HL-60 (cell line): ENCODE results near the gene TBC1D30.

Source experiments
- GABPA ChIP-seq: IDR thresholded peaks from 2 replicates; pipeline ENCODE4 v1.6.1; 2012; ENCODE audit warnings: low read depth
- POLR2AphosphoS5 ChIP-seq: IDR thresholded peaks from 2 replicates; pipeline ENCODE4 v1.6.1; 2012; ENCODE audit warnings: low read depth
- TF ChIP-seq, protein P1 (sequence below): IDR thresholded peaks from one replicate; pipeline ENCODE4 v1.5.1; 2011; ENCODE audit warnings: low read length, control low read depth, inconsistent platforms; ENCODE audit not compliant: insufficient read depth

DNA sequence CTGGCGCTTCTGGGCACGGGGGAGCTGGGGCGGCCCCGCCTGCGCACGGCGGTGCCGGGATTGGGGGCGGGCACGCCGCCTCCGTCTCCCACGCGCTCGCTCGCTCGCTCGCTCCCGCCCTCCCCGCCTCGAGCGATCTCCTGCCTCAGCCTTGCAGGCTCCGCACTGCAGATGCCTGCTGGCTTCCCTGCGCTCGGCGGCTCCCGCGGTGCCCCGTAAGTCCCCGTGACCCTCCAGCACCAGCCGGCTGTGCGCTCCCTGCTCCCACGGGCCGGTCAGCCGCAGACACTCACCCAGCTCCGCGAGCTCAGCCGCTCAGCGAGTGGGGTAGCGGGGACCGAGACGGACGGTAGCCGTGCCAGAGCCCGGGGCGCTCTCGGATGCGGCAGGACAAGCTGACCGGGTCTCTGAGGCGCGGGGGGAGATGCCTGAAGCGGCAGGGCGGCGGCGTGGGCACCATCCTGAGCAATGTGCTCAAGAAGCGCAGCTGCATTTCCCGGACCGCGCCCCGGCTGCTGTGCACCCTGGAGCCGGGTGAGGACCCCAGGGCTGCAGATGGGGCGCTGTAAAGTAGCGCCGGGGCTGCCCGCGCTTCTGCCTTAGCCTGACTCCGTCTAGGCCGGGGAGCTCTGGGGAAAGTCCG lies at the start of gene TBC1D30:
- TF ChIP-seq POLR2AphosphoS5 (no peak), GABPA (no peak)
- TF ChIP-seq, protein P1, sequence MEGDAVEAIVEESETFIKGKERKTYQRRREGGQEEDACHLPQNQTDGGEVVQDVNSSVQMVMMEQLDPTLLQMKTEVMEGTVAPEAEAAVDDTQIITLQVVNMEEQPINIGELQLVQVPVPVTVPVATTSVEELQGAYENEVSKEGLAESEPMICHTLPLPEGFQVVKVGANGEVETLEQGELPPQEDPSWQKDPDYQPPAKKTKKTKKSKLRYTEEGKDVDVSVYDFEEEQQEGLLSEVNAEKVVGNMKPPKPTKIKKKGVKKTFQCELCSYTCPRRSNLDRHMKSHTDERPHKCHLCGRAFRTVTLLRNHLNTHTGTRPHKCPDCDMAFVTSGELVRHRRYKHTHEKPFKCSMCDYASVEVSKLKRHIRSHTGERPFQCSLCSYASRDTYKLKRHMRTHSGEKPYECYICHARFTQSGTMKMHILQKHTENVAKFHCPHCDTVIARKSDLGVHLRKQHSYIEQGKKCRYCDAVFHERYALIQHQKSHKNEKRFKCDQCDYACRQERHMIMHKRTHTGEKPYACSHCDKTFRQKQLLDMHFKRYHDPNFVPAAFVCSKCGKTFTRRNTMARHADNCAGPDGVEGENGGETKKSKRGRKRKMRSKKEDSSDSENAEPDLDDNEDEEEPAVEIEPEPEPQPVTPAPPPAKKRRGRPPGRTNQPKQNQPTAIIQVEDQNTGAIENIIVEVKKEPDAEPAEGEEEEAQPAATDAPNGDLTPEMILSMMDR: no peak
